ENCODE results near the gene SMIM32.

SMIM32 gene

DNA sequence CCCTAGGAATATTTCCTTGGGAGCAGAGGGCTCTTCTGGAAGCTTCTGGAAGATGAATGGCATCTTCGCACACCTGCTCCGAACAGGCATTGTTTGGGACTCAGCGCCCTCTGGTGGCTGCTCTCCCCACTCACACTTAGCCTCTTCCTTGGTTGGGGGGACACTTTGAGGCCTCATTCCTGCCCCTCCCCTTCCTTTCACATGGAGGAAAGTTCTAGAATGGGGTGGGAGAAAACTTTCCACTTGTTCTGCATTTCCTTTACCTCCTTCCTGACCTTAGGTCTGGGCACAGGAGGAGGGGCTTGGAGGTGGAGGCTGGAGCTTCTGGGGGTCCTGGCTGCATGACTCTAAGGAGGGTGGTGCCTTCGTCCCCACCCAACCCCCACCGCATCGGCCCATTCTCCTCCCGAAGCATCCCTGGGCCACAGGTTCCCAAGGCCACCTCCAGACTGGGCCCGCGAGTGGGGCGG lies 19.3 kb upstream of the SMIM32 start:
- Histone ChIP-seq H3K27me3 (ENCODE audit: insufficient read depth, low read depth, severe bottlenecking) (no peaks in the 10 kb centered on the region), H3K27ac (no peak overlapping the region), H3K36me3 (no peaks in the 10 kb centered on the region), H3K9me3 (ENCODE audit: severe bottlenecking) (no peaks in the 10 kb centered on the region), H3K4me3 (ENCODE audit: low read depth, low read length) (no peak overlapping the region)
- peak; percentile 95 for TF ChIP-seq CTCF (IDR thresholded peaks at IDR 0.05; ENCODE audit: low read depth, low read length)
- peak; percentile 68 for DNase-seq

DNA sequence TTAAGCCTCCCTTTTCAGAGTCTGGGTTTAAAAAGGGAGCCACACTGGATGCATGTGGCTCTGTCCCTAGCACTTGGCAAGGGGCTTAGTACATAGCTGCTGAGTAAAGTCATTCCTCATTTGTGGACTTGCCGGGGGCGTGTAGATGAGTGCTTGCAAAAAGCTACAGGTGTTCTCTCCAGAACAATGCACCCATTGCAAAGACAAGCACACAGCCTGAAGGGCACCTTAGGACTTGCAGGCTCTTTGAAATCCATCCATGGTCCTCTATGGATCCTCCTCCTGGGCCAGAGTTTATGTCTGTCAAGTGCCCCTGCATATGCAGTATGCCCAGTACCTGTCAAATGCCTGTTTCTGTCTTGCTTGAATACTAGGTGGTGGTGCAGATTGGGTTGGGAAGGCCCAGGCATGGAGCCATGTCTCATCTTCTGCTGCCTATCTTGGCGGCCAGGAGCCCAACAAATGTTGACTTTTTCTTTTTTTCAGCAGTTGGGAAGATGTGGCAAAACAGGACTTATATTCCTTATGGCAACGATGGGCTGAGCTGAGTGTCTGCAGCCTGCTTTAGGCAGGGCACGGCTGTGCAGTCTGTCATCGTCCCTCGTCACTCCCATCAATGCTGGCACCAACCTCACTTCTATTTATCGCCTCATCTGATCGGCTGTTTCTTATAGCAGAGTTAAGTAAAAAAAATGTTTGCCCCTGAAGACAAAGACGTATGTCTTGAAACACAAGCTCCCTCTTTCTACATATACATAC lies 18.5 kb upstream of the SMIM32 start:
- no peak overlapping the region for H3K4me3 ChIP-seq (ENCODE audit: low read depth, low read length)
- TF ChIP-seq CTCF (IDR thresholded peaks at IDR 0.05; ENCODE audit: low read depth, low read length) = no peak
- H3K27me3 ChIP-seq (ENCODE audit: insufficient read depth, low read depth, severe bottlenecking) = no peaks in the 10 kb centered on the region
- H3K36me3 ChIP-seq = no peaks in the 10 kb centered on the region
- no peak overlapping the region for H3K27ac ChIP-seq
- H3K9me3 ChIP-seq (ENCODE audit: severe bottlenecking) = no peaks in the 10 kb centered on the region
- DNase-seq = no peak

GRCh38 chr5:136210259-136210658 lies 17.3 kb upstream of the SMIM32 start:
- Histone ChIP-seq H3K36me3 (no peaks in the 10 kb centered on the region), H3K27ac (no peak overlapping the region), H3K27me3 (ENCODE audit: insufficient read depth, low read depth, severe bottlenecking) (no peaks in the 10 kb centered on the region), H3K4me3 (ENCODE audit: low read depth, low read length) (no peak overlapping the region), H3K9me3 (ENCODE audit: severe bottlenecking) (no peaks in the 10 kb centered on the region)
- TF ChIP-seq CTCF (IDR thresholded peaks at IDR 0.05; ENCODE audit: low read depth, low read length) = no peak
- DNase-seq = no peak

DNA sequence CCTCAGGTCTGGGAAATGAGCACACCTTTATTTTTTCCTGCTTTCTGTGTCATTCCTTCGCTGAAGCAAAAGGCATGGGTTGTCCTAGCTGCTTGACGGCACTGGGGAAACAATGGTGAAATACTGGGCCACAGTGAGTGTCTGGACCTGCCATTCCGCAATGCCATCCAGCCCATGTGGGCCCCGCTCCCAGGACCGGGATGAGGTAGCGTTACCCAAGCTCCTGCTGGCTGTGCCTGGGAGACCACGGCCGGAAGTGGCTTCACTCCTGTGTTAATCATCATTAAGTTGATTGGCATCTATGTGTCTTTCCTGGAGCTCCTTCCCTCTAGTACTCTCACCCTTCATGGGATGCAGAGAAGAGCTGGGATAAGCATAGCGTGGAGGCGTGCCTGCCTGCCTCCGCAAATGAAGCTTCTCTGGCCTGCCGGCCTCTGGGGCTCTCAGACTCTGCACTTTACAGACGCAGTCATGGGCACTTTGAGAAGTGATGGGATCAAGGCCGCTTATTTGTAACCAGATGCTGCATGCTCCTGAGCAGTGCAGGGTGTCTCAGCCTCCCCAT lies 16.5 kb upstream of the SMIM32 start:
- Histone ChIP-seq H3K4me3 (ENCODE audit: low read depth, low read length) (no peak overlapping the region), H3K36me3 (no peaks in the 10 kb centered on the region), H3K27ac (no peak overlapping the region), H3K9me3 (ENCODE audit: severe bottlenecking) (no peaks in the 10 kb centered on the region), H3K27me3 (ENCODE audit: insufficient read depth, low read depth, severe bottlenecking) (no peaks in the 10 kb centered on the region)
- DNase-seq = no peak
- no peak for TF ChIP-seq CTCF (IDR thresholded peaks at IDR 0.05; ENCODE audit: low read depth, low read length)

DNA sequence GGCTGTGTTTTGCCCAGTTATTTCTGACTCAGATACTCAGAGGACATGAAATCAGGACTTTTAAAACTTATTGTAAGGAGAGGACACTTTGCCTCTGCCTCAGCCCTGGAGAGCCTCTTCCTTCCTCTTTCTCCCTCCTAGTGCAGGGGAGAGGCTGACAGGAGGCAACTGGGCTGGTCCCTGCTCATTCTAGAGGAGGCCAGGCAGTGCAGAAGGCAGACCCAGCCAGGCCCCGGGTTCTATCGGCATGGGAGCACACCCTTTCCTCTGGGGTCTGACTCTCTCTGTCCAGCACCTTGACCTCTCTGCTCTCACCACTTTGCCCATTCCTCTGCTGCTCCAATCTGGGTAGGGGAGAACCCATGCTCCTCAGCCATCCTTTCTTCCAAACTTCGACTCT lies 16.0 kb upstream of the SMIM32 start:
- Histone ChIP-seq H3K27me3 (ENCODE audit: insufficient read depth, low read depth, severe bottlenecking) (no peaks in the 10 kb centered on the region), H3K4me3 (ENCODE audit: low read depth, low read length) (no peak overlapping the region), H3K9me3 (ENCODE audit: severe bottlenecking) (no peaks in the 10 kb centered on the region), H3K27ac (no peak overlapping the region), H3K36me3 (no peaks in the 10 kb centered on the region)
- no peak for DNase-seq
- TF ChIP-seq CTCF (IDR thresholded peaks at IDR 0.05; ENCODE audit: low read depth, low read length) = no peak

All from WERI-Rb-1 (cell line).